ENCODE results near the gene PKD1L1. TPM values are rescaled to one million over a fixed set of nuclear protein-coding genes. Genes with fewer than 3 reads are reported as not detected.

Gene PKD1L1
- total RNA-seq, 4 donors from 2014 or later, result 0.44 to 8.4 (median 0.82) TPM

- 59 to 84% methylated on average over 3 of the region's 3 CpGs for WGBS, 2 donors
- DNase-seq (ENCODE audit: low spot score in 2 of 2), result no peak
These were observed 81.0 kb downstream of the PKD1L1 start for GRCh38 chr7:47867286-47867685.

GRCh38 chr7:47866120-47866519, 82.1 kb downstream of the PKD1L1 start:
- Histone ChIP-seq H3K9me3 (no peaks in the 10 kb centered on the region), H3K27me3 (no peaks in the 10 kb centered on the region), H3K4me1 (no peaks in the 10 kb centered on the region), H3K4me3 (no peak overlapping the region), H3K27ac (no peak overlapping the region), H3K36me3 (no peaks in the 10 kb centered on the region)
- no peak for DNase-seq (ENCODE audit: low spot score in 2 of 2)
- WGBS, 2 donors, result 64 to 69% methylated on average over 3 of the region's 3 CpGs
- TF ChIP-seq EP300 (IDR thresholded peaks at IDR 0.05) (no peak), POLR2A (IDR thresholded peaks at IDR 0.05) (no peak), CTCF (IDR thresholded peaks at IDR 0.05) (no peak)

More at GRCh38 chr7:47867286-47867685, 81.0 kb downstream of the PKD1L1 start:
- Histone ChIP-seq H3K4me1 (no peaks in the 10 kb centered on the region), H3K27ac (no peak overlapping the region), H3K36me3 (no peaks in the 10 kb centered on the region), H3K4me3 (no peak overlapping the region), H3K9me3 (no peaks in the 10 kb centered on the region), H3K27me3 (no peaks in the 10 kb centered on the region)
- no peak for TF ChIP-seq CTCF (IDR thresholded peaks at IDR 0.05)
- TF ChIP-seq EP300 (IDR thresholded peaks at IDR 0.05), result no peak
- no peak for TF ChIP-seq POLR2A (IDR thresholded peaks at IDR 0.05)

- Histone ChIP-seq H3K9me3 (no peaks in the 10 kb centered on the region), H3K4me3 (no peak overlapping the region), H3K4me1 (no peaks in the 10 kb centered on the region), H3K27me3 (no peaks in the 10 kb centered on the region), H3K27ac (no peak overlapping the region), H3K36me3 (no peaks in the 10 kb centered on the region)
- no peak for TF ChIP-seq POLR2A (IDR thresholded peaks at IDR 0.05)
- TF ChIP-seq CTCF (IDR thresholded peaks at IDR 0.05), result no peak
- no peak for TF ChIP-seq EP300 (IDR thresholded peaks at IDR 0.05)
- WGBS, 2 donors, result 84 to 87% methylated on average over 9 of the region's 9 CpGs
- DNase-seq (ENCODE audit: low spot score in 2 of 2), result no peak
These were observed 95.7 kb downstream of the PKD1L1 start for GRCh38 chr7:47852330-47853245.

- H3K4me1 ChIP-seq, result no peaks in the 10 kb centered on the region
- no peaks in the 10 kb centered on the region for H3K36me3 ChIP-seq
- no peak overlapping the region for H3K27ac ChIP-seq
- TF ChIP-seq EP300 (IDR thresholded peaks at IDR 0.05), result no peak
- TF ChIP-seq POLR2A (IDR thresholded peaks at IDR 0.05), result no peak
- TF ChIP-seq CTCF (IDR thresholded peaks at IDR 0.05), result no peak
- no peaks in the 10 kb centered on the region for H3K9me3 ChIP-seq
- WGBS, 2 donors, result 39 to 41% methylated on average over 5 of the region's 5 CpGs
- no peak overlapping the region for H3K4me3 ChIP-seq
- H3K27me3 ChIP-seq, result no peaks in the 10 kb centered on the region
- no peak for DNase-seq (ENCODE audit: low spot score in 2 of 2)
These were observed 101.1 kb downstream of the PKD1L1 start for GRCh38 chr7:47847207-47847606.

- Histone ChIP-seq H3K4me1 (no peaks in the 10 kb centered on the region), H3K36me3 (no peaks in the 10 kb centered on the region), H3K27me3 (no peaks in the 10 kb centered on the region), H3K9me3 (no peaks in the 10 kb centered on the region), H3K27ac (no peak overlapping the region), H3K4me3 (no peak overlapping the region)
- DNase-seq (ENCODE audit: low spot score in 2 of 2), result no peak
- TF ChIP-seq POLR2A (IDR thresholded peaks at IDR 0.05) (no peak), CTCF (IDR thresholded peaks at IDR 0.05) (no peak), EP300 (IDR thresholded peaks at IDR 0.05) (no peak)
- WGBS, 2 donors, result 92 to 95% methylated on average over 7 of the region's 7 CpGs
These were observed 102.0 kb downstream of the PKD1L1 start for GRCh38 chr7:47846138-47846836.
